Neural cell (in vitro differentiated cells): ENCODE results near the gene BNIPL. TPM values are rescaled to one million over a fixed set of nuclear protein-coding genes. Genes with fewer than 3 reads are reported as not detected.

Experiments used
- H2AFZ ChIP-seq: fragments of 200-600, 300-800 bp; sonication (generic), shearing (Covaris generic); 2 replicates; pipeline ENCODE4 v1.6.0; 2014; ENCODE audit warnings: low read depth, mild to moderate bottlenecking, antibody characterized with exemption, low read length, moderate library complexity
- H3F3A ChIP-seq: fragments of 200-600 bp; shearing (Covaris generic); 2 replicates; pipeline ENCODE4 v1.6.1; 2016; ENCODE audit warnings: mild to moderate bottlenecking, moderate library complexity, mixed read lengths, antibody characterized with exemption, low read length; ENCODE audit not compliant: insufficient read depth, poor library complexity, severe bottlenecking
- H3K27ac ChIP-seq: fragments of 200-600, 300-800 bp; sonication (generic), shearing (Covaris generic); 2 replicates; pipeline ENCODE4 v1.5.1; 2014; ENCODE audit warnings: mild to moderate bottlenecking, low read length, moderate library complexity
- H3K27me3 ChIP-seq: fragments of 300-800, 200-600 bp; sonication (generic), shearing (Covaris generic); 2 replicates; pipeline ENCODE4 v1.6.0; 2014; ENCODE audit warnings: mild to moderate bottlenecking, low read depth, low read length, moderate library complexity; ENCODE audit not compliant: insufficient read depth
- H3K36me3 ChIP-seq: fragments of 300-800, 200-600 bp; sonication (generic), shearing (Covaris generic); 2 replicates; pipeline ENCODE4 v1.5.1; 2014; ENCODE audit warnings: mild to moderate bottlenecking, antibody characterized with exemption, low read length, moderate library complexity; ENCODE audit not compliant: insufficient read depth
- H3K4me2 ChIP-seq: fragments of 300-800, 200-600 bp; sonication (generic), shearing (Covaris generic); 2 replicates; pipeline ENCODE4 v1.6.0; 2014; ENCODE audit warnings: mild to moderate bottlenecking, low read length
- H3K4me3 ChIP-seq: fragments of 300-800, 200-600 bp; sonication (generic), shearing (Covaris generic); 2 replicates; pipeline ENCODE4 v1.5.1; 2014; ENCODE audit warnings: mild to moderate bottlenecking, low read length, moderate library complexity
- H3K79me2 ChIP-seq: fragments of 200-600 bp; shearing (Covaris generic); replicated peaks from 2 replicates; pipeline ENCODE4 v1.6.0; 2014; ENCODE audit warnings: mild to moderate bottlenecking, low read length, moderate library complexity; ENCODE audit not compliant: insufficient read depth
- H3K9ac ChIP-seq: fragments of 300-800, 200-600 bp; sonication (generic), shearing (Covaris generic); 2 replicates; pipeline ENCODE4 v1.6.1; 2016; ENCODE audit warnings: mild to moderate bottlenecking, low read length, mixed read lengths
- H3K9me2 ChIP-seq: fragments of 200-600 bp; shearing (Covaris generic); 2 replicates; pipeline ENCODE4 v1.6.1; 2016; ENCODE audit warnings: mild to moderate bottlenecking, low read length, mixed read lengths; ENCODE audit not compliant: insufficient read depth
- H3K9me3 ChIP-seq: fragments of 200-600, 300-800 bp; sonication (generic), shearing (Covaris generic); 2 replicates; pipeline ENCODE4 v1.6.1; 2016; ENCODE audit warnings: mild to moderate bottlenecking, mixed run types, low read length, moderate library complexity, mixed read lengths
- H4K20me1 ChIP-seq: fragments of 200-600 bp; shearing (Covaris generic); 2 replicates; pipeline ENCODE4 v1.6.1; 2016; ENCODE audit warnings: mild to moderate bottlenecking, mixed run types; ENCODE audit not compliant: insufficient read depth
- EZH2 ChIP-seq: fragments of 200-600, 300-800 bp; shearing (Covaris generic), sonication (generic); IDR thresholded peaks from 2 replicates; pipeline ENCODE4 v1.6.1; 2014; ENCODE audit warnings: antibody characterized with exemption, low read length, borderline replicate concordance, mild to moderate bottlenecking; ENCODE audit not compliant: insufficient read depth, poor library complexity, severe bottlenecking
- MXI1 ChIP-seq: fragments of 450-650 bp; conservative IDR thresholded peaks from 2 replicates; pipeline ENCODE4 v1.6.1; 2014; ENCODE audit warnings: antibody characterized with exemption, mild to moderate bottlenecking; ENCODE audit not compliant: poor library complexity, severe bottlenecking
- RAD21 ChIP-seq: fragments of 450-650 bp; conservative IDR thresholded peaks from 2 replicates; pipeline ENCODE4 v1.6.1; 2014; ENCODE audit warnings: antibody characterized with exemption, mild to moderate bottlenecking, moderate library complexity
- SMC3 ChIP-seq: fragments of 450-650 bp; conservative IDR thresholded peaks from 2 replicates; pipeline ENCODE4 v1.6.1; 2014; ENCODE audit warnings: antibody characterized with exemption, mild to moderate bottlenecking, moderate library complexity; ENCODE audit not compliant: poor library complexity
- TAF1 ChIP-seq: IDR thresholded peaks from 2 replicates; pipeline ENCODE4 v1.6.1; 2012; ENCODE audit warnings: low read depth
- polyA plus RNA-seq: library from polyadenylated mRNA; depleted of rRNA; stranded (reverse); fragments of >200 nt; gene quantifications from 2 replicates; pipeline ENCODE4 v1.2.3, GENCODE V29; 2014
- TF ChIP-seq, protein P1 (sequence below): IDR thresholded peaks from 2 replicates; pipeline ENCODE4 v1.6.1; 2012; ENCODE audit warnings: borderline replicate concordance
- TF ChIP-seq, protein P2 (sequence below): fragments of 450-650 bp; IDR thresholded peaks from 2 replicates; pipeline ENCODE4 v1.5.1; 2014; ENCODE audit warnings: antibody characterized with exemption, mild to moderate bottlenecking, moderate library complexity; ENCODE audit not compliant: poor library complexity, severe bottlenecking

BNIPL gene
- polyA plus RNA-seq, 1 donor from 2014 or later, result 0.33 TPM

DNA sequence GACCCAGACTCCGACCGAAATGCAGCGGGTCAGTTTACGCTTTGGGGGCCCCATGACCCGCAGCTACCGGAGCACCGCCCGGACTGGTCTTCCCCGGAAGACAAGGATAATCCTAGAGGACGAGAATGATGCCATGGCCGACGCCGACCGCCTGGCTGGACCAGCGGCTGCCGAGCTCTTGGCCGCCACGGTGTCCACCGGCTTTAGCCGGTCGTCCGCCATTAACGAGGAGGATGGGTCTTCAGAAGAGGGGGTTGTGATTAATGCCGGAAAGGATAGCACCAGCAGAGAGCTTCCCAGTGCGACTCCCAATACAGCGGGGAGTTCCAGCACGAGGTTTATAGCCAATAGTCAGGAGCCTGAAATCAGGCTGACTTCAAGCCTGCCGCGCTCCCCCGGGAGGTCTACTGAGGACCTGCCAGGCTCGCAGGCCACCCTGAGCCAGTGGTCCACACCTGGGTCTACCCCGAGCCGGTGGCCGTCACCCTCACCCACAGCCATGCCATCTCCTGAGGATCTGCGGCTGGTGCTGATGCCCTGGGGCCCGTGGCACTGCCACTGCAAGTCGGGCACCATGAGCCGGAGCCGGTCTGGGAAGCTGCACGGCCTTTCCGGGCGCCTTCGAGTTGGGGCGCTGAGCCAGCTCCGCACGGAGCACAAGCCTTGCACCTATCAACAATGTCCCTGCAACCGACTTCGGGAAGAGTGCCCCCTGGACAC, 11.7 kb downstream of the BNIPL start:
- Histone ChIP-seq H3K4me2 (peak overlapping the region; percentile 76), H3F3A (no peaks in the 10 kb centered on the region), H4K20me1 (no peaks in the 10 kb centered on the region), H2AFZ (peak overlapping the region; percentile 81), H3K36me3 (no peaks in the 10 kb centered on the region), H3K79me2 (no peaks in the 10 kb centered on the region), H3K9ac (peak overlapping the region; percentile 87), H3K9me2 (no peaks in the 10 kb centered on the region), H3K27me3 (no peaks in the 10 kb centered on the region), H3K27ac (peak overlapping the region; percentile 71), H3K9me3 (no peaks in the 10 kb centered on the region), H3K4me3 (peak overlapping the region; percentile 90)
- TF ChIP-seq SMC3, result peak; percentile 12
- TF ChIP-seq MXI1, result peak; percentile 62
- TF ChIP-seq, protein P1, sequence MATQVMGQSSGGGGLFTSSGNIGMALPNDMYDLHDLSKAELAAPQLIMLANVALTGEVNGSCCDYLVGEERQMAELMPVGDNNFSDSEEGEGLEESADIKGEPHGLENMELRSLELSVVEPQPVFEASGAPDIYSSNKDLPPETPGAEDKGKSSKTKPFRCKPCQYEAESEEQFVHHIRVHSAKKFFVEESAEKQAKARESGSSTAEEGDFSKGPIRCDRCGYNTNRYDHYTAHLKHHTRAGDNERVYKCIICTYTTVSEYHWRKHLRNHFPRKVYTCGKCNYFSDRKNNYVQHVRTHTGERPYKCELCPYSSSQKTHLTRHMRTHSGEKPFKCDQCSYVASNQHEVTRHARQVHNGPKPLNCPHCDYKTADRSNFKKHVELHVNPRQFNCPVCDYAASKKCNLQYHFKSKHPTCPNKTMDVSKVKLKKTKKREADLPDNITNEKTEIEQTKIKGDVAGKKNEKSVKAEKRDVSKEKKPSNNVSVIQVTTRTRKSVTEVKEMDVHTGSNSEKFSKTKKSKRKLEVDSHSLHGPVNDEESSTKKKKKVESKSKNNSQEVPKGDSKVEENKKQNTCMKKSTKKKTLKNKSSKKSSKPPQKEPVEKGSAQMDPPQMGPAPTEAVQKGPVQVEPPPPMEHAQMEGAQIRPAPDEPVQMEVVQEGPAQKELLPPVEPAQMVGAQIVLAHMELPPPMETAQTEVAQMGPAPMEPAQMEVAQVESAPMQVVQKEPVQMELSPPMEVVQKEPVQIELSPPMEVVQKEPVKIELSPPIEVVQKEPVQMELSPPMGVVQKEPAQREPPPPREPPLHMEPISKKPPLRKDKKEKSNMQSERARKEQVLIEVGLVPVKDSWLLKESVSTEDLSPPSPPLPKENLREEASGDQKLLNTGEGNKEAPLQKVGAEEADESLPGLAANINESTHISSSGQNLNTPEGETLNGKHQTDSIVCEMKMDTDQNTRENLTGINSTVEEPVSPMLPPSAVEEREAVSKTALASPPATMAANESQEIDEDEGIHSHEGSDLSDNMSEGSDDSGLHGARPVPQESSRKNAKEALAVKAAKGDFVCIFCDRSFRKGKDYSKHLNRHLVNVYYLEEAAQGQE, result no peak
- peak; percentile 8 for TF ChIP-seq RAD21
- TF ChIP-seq, protein P2, sequence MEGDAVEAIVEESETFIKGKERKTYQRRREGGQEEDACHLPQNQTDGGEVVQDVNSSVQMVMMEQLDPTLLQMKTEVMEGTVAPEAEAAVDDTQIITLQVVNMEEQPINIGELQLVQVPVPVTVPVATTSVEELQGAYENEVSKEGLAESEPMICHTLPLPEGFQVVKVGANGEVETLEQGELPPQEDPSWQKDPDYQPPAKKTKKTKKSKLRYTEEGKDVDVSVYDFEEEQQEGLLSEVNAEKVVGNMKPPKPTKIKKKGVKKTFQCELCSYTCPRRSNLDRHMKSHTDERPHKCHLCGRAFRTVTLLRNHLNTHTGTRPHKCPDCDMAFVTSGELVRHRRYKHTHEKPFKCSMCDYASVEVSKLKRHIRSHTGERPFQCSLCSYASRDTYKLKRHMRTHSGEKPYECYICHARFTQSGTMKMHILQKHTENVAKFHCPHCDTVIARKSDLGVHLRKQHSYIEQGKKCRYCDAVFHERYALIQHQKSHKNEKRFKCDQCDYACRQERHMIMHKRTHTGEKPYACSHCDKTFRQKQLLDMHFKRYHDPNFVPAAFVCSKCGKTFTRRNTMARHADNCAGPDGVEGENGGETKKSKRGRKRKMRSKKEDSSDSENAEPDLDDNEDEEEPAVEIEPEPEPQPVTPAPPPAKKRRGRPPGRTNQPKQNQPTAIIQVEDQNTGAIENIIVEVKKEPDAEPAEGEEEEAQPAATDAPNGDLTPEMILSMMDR, result peak; percentile 66
- peak; percentile 52 for TF ChIP-seq TAF1

DNA sequence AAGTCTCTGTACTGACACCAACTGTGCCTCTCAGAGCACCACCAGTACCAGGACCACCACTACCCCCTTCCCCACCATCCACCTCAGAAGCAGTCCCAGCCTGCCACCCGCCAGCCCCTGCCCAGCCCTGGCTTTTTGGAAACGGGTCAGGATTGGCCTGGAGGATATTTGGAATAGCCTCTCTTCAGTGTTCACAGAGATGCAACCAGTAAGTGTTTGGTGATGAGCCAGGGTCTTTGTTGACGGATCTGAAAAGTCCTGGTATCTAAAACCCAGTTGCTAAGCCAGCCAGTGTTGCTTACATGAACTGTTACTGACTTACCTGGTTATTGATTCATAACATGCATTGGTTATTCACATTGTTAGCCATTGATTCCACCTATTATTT, 12.3 kb downstream of the BNIPL start:
- Histone ChIP-seq H3K9me3 (no peaks in the 10 kb centered on the region), H3K9me2 (no peaks in the 10 kb centered on the region), H3K9ac (peak overlapping the region; percentile 87), H3K27me3 (no peaks in the 10 kb centered on the region), H3K4me2 (peak overlapping the region; percentile 76), H2AFZ (no peak overlapping the region), H3K36me3 (no peaks in the 10 kb centered on the region), H3K4me3 (peak overlapping the region; percentile 90), H3F3A (no peaks in the 10 kb centered on the region), H4K20me1 (no peaks in the 10 kb centered on the region), H3K27ac (peak overlapping the region; percentile 71), H3K79me2 (no peaks in the 10 kb centered on the region)
- TF ChIP-seq EZH2, result no peak
- TF ChIP-seq, protein P2, result peak; percentile 23
